OCI-LY7 (cell line): Measurements from ENCODE around the gene LIPE.

Source experiments
- CTCF ChIP-seq: fragments of 200-600 bp; sonication (generic); conservative IDR thresholded peaks from 2 replicates; pipeline ENCODE4 v1.5.1; 2014; ENCODE audit warnings: mild to moderate bottlenecking, antibody characterized with exemption, low read length, moderate library complexity, mixed read lengths
- EZH2phosphoT487 ChIP-seq: fragments of 200-600 bp; sonication (generic); IDR thresholded peaks from 2 replicates; pipeline ENCODE4 v1.6.1; 2018; ENCODE audit warnings: low read depth, borderline replicate concordance, mild to moderate bottlenecking, mixed run types, antibody characterized with exemption, low read length, moderate library complexity, mixed read lengths

- no peak for TF ChIP-seq CTCF
- TF ChIP-seq EZH2phosphoT487, result no peak
These were observed 37.3 kb downstream of the LIPE start, which contains the start of gene CNFN for GRCh38 chr19:42389899-42390298.
